ENCODE measurements around the gene KIAA0753. TPM values are rescaled to one million over a fixed set of nuclear protein-coding genes. Genes with fewer than 3 reads are reported as not detected.

Gene KIAA0753
- total RNA-seq, 1 experiment from 2014 or later = 18.3 TPM

DNA sequence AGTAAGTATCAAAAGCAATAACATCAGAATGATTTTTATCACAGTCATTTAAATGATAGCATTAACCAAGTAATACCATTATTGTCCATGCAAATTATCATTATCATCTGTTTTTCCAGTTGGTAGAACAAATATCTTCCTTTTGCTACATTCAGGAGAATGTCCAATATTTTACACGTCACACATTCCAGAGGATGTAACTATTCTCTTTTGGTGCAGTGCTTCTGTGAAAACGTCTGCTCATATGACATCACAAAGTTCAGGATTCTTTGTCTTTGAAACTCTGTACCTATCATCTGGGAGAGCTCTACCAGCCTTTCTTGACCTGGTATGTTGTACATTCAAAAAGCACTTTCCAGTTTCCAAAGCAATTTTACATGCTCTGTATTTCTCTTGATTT, 44.0 kb downstream of the KIAA0753 start:
- H3K4me1 ChIP-seq (ENCODE audit: control insufficient read depth in 1 of 2, insufficient read depth in 2 of 2, low read length in 2 of 2) = no peaks in the 10 kb centered on the region
- no peak overlapping the region for H3K4me2 ChIP-seq (ENCODE audit: low read length)
- H3K27ac ChIP-seq (ENCODE audit: low read depth, low read length) = no peak overlapping the region
- DNase-seq (ENCODE audit: low read depth, low spot score) (no peak), ATAC-seq (no peak)
- no peak for TF ChIP-seq POLR2AphosphoS5 (IDR thresholded peaks at IDR 0.05; ENCODE audit: low read depth, low read length)
- no peak for TF ChIP-seq ELF1 (IDR thresholded peaks at IDR 0.05; ENCODE audit: borderline replicate concordance, low read depth)
- no peak for TF ChIP-seq EZH2phosphoT487 (IDR thresholded peaks at IDR 0.05; ENCODE audit: borderline replicate concordance)
- TF ChIP-seq, protein P1, sequence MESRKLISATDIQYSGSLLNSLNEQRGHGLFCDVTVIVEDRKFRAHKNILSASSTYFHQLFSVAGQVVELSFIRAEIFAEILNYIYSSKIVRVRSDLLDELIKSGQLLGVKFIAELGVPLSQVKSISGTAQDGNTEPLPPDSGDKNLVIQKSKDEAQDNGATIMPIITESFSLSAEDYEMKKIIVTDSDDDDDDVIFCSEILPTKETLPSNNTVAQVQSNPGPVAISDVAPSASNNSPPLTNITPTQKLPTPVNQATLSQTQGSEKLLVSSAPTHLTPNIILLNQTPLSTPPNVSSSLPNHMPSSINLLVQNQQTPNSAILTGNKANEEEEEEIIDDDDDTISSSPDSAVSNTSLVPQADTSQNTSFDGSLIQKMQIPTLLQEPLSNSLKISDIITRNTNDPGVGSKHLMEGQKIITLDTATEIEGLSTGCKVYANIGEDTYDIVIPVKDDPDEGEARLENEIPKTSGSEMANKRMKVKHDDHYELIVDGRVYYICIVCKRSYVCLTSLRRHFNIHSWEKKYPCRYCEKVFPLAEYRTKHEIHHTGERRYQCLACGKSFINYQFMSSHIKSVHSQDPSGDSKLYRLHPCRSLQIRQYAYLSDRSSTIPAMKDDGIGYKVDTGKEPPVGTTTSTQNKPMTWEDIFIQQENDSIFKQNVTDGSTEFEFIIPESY (IDR thresholded peaks at IDR 0.05; ENCODE audit: extremely low read depth, insufficient replicate concordance, low read length) = no peak
- TF ChIP-seq REST (IDR thresholded peaks at IDR 0.05; ENCODE audit: low read depth) = no peak
- no peak for TF ChIP-seq JUND (IDR thresholded peaks at IDR 0.05)
- TF ChIP-seq TCF7L2 (IDR thresholded peaks at IDR 0.05; ENCODE audit: borderline replicate concordance, extremely low read depth, insufficient read depth, insufficient read length) = no peak
- no peak for TF ChIP-seq SIN3A (IDR thresholded peaks at IDR 0.05; ENCODE audit: low read depth)
- no peak for TF ChIP-seq ZFX (IDR thresholded peaks at IDR 0.05)
- no peak for TF ChIP-seq EZH2 (IDR thresholded peaks at IDR 0.05)
- no peak for TF ChIP-seq CTCF (IDR thresholded peaks at IDR 0.05 in 2 of 3, conservative IDR thresholded peaks at IDR 0.05 in 1 of 3; ENCODE audit: borderline replicate concordance in 1 of 3, insufficient read depth in 1 of 3, low read depth in 2 of 3, low read length in 2 of 3)
- no peak for TF ChIP-seq FOSL1 (IDR thresholded peaks at IDR 0.05; ENCODE audit: low read depth)
- no peak for TF ChIP-seq YY1 (IDR thresholded peaks at IDR 0.05; ENCODE audit: extremely low read depth, insufficient replicate concordance, low read depth, low read length)
- no peak for TF ChIP-seq SP1 (IDR thresholded peaks at IDR 0.05; ENCODE audit: low read depth)
- no peak for TF ChIP-seq ZNF274 (IDR thresholded peaks at IDR 0.05; ENCODE audit: low read depth, low read length)
- no peak for TF ChIP-seq CEBPB (IDR thresholded peaks at IDR 0.05; ENCODE audit: low read depth)
- TF ChIP-seq POLR2A (IDR thresholded peaks at IDR 0.05; ENCODE audit: borderline replicate concordance, extremely low read depth, insufficient read depth, insufficient read length) = no peak
- H3K4me3 ChIP-seq (replicated peaks in 1 of 2; ENCODE audit: low read depth in 1 of 2, low read length in 2 of 2) = no peak overlapping the region
- H3K36me3 ChIP-seq (ENCODE audit: control insufficient read depth in 1 of 2, insufficient read depth in 2 of 2, low read length in 2 of 2) = peaks cover 32 to 49% of the 10 kb centered on the region in 2 experiments
- no peaks in the 10 kb centered on the region for H3K9me3 ChIP-seq (ENCODE audit: control insufficient read depth in 1 of 2, insufficient read depth in 1 of 2, low read depth in 1 of 2, low read length in 2 of 2)
- intact Hi-C loops (cut with micrococcal nuclease) = no loop called here
- no peaks in the 10 kb centered on the region for H3K9me2 ChIP-seq (ENCODE audit: insufficient read depth)
- ChIA-PET RAD21 (ENCODE audit: low non-redundant PET in 1 of 2, low total read pairs in 2 of 2, uncharacterized antibody in 2 of 2, unreplicated experiment in 2 of 2) (no interaction called here), POLR2A (no interaction called here), CTCF (no interaction called here)
- no TSS peak for BruUV-seq (replicated peaks)
- no peak overlapping the region for H2AFZ ChIP-seq (ENCODE audit: low read depth, low read length, poor library complexity, severe bottlenecking)
- no peak overlapping the region for H3K9ac ChIP-seq (ENCODE audit: low read length)
- no peaks in the 10 kb centered on the region for H4K20me1 ChIP-seq (ENCODE audit: insufficient read depth)
- H3K79me2 ChIP-seq (ENCODE audit: insufficient read depth, low read length) = no peaks in the 10 kb centered on the region; the same call in 1 of the 2 replicates
- no peaks in the 10 kb centered on the region for H3K27me3 ChIP-seq (ENCODE audit: insufficient read depth, low read length)
